HG02981 (cell line): Measurements from ENCODE around the gene HTR4.

Experiments
- ATAC-seq: cut with Tn5 transposase; IDR thresholded peaks from one replicate; pipeline ENCODE4 v1.9.1; 2021; ENCODE audit warnings: mild to moderate bottlenecking, moderate library complexity; ENCODE audit not compliant: unreplicated experiment

HTR4 gene

DNA sequence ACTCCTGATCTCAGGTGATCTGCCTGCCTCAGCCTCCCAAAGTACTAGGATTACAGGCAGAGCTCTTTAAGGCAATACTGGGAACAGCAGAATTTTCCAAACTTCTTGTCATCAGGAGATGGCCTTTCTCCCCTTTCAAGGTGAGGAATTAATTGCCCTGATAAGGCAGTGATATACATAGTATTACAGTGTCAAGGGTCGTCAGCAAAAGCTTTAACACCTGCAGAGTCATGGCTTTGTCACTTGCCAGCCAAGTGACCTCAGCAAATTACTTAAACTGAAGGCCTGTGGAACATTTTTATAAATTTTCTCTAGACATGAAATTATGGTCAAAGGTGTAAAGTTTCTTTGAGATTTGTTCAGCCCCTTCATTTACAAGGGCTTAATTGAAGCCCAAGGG is 211.1 kb downstream of the HTR4 start:
- ATAC-seq: no peak

DNA sequence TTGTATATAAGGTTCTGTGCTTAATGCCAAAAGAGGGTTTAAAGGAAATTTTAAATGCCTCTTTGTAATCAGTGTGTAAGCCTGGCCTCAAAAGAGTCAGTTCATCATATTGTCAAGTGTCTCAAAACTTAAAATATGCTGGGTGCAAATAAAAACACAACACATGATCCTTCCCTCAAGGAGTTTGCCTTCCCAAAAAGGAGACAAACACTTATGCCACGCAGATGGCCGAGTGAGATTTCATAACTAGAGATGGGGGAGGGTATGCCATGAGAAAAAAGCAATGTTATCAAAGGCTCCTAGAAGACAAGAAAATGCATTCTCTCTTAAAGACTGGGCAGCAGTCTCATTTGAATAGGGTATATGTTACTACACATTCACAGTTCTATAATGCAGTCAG is 215.4 kb downstream of the HTR4 start:
- ATAC-seq: no peak

DNA sequence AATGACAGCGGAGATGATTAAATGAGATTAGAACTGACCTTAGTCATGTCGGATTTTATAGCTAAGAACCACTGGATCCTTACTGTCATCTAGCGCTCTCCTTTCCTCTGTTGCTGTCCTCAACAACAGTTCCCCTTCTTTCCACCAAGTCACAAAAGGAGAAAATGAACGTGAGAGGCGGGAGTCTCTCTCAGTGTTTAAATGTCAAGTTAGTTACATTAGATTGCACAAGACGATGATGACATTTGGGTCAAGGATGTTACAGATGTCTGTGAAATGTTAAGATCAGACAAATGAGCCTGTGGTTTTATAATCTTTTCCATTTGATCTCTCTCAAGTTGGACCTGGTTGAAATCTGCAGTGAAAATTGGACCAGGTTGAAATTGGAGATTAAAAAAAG is 217.1 kb downstream of the HTR4 start:
- no peak for ATAC-seq

DNA sequence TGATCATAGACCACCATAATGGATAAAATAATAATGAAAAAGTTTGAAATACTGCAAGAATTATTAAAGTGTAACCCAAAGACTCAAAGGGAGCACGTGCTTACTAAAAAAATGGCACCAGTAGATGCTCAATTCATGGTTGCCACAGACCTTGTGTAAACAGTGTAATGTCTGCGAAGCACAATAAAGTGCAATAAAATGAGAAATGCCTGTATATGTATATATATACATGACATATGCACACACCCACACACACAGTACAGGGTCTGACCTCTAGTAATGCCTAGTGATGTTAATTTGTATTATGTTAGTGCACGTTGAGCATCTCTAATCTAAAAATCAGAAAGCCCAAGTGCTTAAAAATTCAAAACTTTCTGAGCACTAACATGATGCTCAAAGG is 218.3 kb downstream of the HTR4 start:
- no peak for ATAC-seq

DNA sequence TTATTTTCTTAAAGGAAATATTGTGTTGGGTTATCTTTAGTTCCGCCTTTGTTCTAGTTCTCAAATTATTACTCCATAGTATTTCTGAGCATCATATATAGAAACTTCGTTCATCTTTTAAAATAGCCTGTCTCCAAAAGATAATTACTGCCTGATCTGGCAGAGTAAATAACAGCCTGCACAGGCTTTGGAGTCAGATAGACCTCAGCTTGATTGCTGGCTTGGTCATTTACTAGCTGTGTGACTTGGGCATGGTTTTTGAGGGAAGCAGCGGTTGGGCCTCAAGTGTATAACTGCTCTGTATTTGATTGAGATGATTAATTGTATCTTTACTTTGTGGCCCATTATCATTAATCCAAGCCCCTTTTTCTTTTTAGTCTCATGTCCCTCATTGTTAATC is 220.5 kb downstream of the HTR4 start:
- ATAC-seq: no peak
